GM12892 (cell line): ENCODE measurements around the gene MYEOV.

Experiments
- POLR2A ChIP-seq: IDR thresholded peaks from 2 replicates; pipeline ENCODE4 v1.6.1; 2011; ENCODE audit warnings: low read depth, low read length, control low read depth
- POLR2AphosphoS5 ChIP-seq: IDR thresholded peaks from 2 replicates; pipeline ENCODE4 v1.6.1; 2011; ENCODE audit warnings: low read depth, low read length, control low read depth

DNA sequence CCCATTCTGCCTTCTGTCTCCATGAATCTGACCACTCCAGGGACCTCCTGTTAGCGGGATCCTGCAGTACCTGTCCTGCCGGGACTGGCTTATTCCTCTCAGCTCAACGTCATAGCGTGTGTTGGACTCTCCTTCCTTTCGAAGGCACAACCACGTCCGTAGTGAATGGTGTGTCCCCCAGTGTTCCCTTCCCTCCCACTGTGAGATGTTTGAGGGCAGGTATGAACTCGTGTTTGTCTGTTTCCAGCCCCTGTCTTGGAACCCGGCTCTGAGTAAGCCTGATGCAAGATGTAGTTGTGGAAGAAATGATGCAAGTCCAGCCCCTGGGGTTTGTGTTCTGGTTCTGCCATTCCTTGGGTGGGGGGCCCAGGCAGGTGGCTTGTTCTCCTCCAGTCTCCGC, 10.5 kb upstream of the MYEOV start:
- no peak for TF ChIP-seq POLR2A
- TF ChIP-seq POLR2AphosphoS5: no peak
